H7 (cell line): ENCODE results near the gene TOGARAM2. TPM values are rescaled to one million over a fixed set of nuclear protein-coding genes. Genes with fewer than 3 reads are reported as not detected.

Source experiments
- DNase-seq: peaks from one replicate; pipeline ENCODE4 v3.0.0; 2012
- H3K27me3 ChIP-seq: 2 replicates; pipeline ENCODE4 v1.6.0; 2011; ENCODE audit warnings: mild to moderate bottlenecking, low read length; ENCODE audit not compliant: control insufficient read depth, insufficient read depth
- H3K36me3 ChIP-seq: replicated peaks from 2 replicates; pipeline ENCODE4 v1.5.1; 2011; ENCODE audit warnings: low read length; ENCODE audit not compliant: control insufficient read depth, insufficient read depth
- H3K4me3 ChIP-seq: 2 replicates; pipeline ENCODE4 v1.5.1; 2011; ENCODE audit warnings: low read depth, mild to moderate bottlenecking, control low read depth, low read length, moderate library complexity; ENCODE audit not compliant: insufficient read depth
- total RNA-seq: library from RNA; depleted of rRNA; stranded (reverse); fragments of >200 nt; shearing (Covaris generic); gene quantifications from 2 replicates; pipeline ENCODE4 v1.2.3, GENCODE V29; 2014; rRNA removed

Gene TOGARAM2
- total RNA-seq, 1 experiment from 2014 or later, result 0.21 TPM

DNA sequence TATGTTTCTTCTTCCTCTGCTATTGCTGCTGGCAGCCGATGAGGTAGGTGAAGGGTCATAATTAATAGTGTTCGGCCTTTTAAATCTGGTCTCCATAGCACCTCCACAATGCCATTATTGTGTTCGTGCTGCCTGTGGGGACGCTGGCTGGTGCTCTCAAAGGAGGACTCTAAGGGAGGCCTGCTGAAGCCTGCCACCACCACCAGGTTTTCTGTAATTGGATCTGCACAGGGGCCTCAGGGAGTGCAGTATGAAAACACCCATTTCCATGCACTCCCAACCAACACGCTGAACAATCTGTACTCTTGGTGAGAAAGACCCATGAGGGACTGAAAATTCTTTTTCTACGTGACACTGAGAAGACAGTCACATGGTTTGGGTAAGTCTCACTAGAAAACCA lies 116.5 kb downstream of the TOGARAM2 start:
- no peaks in the 10 kb centered on the region for H3K27me3 ChIP-seq
- DNase-seq, result no peak
- no peaks in the 10 kb centered on the region for H3K36me3 ChIP-seq
- no peak overlapping the region for H3K4me3 ChIP-seq

DNA sequence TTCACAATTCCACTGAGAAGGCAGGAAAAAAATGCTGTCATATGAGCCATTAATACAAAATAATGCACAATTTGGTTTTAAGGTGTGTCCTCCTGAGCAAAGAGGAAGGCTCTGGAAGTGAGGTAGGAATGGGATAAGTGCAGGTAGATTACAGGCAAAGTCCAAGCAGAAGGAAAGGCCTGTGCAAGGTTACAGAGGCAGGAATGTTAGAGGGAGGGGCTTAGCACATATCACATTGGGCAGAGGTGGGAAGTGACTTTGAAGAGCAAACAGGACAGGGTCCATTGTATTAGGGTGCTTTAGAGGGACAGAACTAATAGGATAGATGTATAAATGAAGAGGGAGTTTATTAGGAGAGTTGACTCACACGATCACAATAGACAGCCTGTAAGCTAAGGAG lies 119.5 kb downstream of the TOGARAM2 start:
- Histone ChIP-seq H3K36me3 (no peaks in the 10 kb centered on the region), H3K27me3 (no peaks in the 10 kb centered on the region), H3K4me3 (no peak overlapping the region)
- no peak for DNase-seq

Other genes starting within 250 kb of the TOGARAM2 start
- 67.6 and 71.1 TPM in 2 replicates for gene PPP1CB, start 229.5 kb upstream of the TOGARAM2 start, total RNA-seq
- gene SPDYA, start 170.5 kb upstream of the TOGARAM2 start, total RNA-seq, result 0.28 TPM in 1 of 2 replicates, not detected in the other
- gene TRMT61B, start 111.0 kb upstream of the TOGARAM2 start, total RNA-seq, result 26.1 and 26.6 TPM in 2 replicates
- 101 and 106 TPM in 2 replicates for gene WDR43, start 86.6 kb upstream of the TOGARAM2 start, total RNA-seq
- gene PCARE, start 93.2 kb downstream of the TOGARAM2 start, total RNA-seq, result not detected in 2 replicates
- gene CLIP4, start 134.1 kb downstream of the TOGARAM2 start, total RNA-seq, result 0.30 and 2.0 TPM in 2 replicates